Coronary artery (tissue), 2 donors: Measurements from ENCODE around the gene KDM7A.

Experiments used
- DNase-seq: peaks from one replicate; pipeline ENCODE4 v3.0.0-alpha.2; 2017; ENCODE audit warnings: low spot score
- H3K27ac ChIP-seq, 2 donors: fragments of 200-600 bp; sonication (generic); one replicate each; pipeline ENCODE4 v1.5.1; 2016 to 2019
- H3K4me3 ChIP-seq: fragments of 200-600 bp; sonication (generic); 2 replicates; pipeline ENCODE4 v1.5.1; 2016; ENCODE audit warnings: mild to moderate bottlenecking, moderate library complexity
- CTCF ChIP-seq: fragments of 200-600 bp; sonication (generic); IDR thresholded peaks from one replicate; pipeline ENCODE4 v1.5.1; 2019; ENCODE audit warnings: antibody characterized with exemption

The KDM7A gene

GRCh38 chr7:140160308-140160707 lies 16.5 kb downstream of the KDM7A start:
- no peak for DNase-seq
- no peak for TF ChIP-seq CTCF
- Histone ChIP-seq H3K4me3 (no peak overlapping the region), H3K27ac (no peak overlapping the region)

- no peak overlapping the region for H3K4me3 ChIP-seq
- DNase-seq: no peak
- TF ChIP-seq CTCF: no peak
- H3K27ac ChIP-seq: no peak overlapping the region
Observed at GRCh38 chr7:140159497-140159896, 17.3 kb downstream of the KDM7A start.

GRCh38 chr7:140156460-140157080 lies 20.2 kb downstream of the KDM7A start:
- TF ChIP-seq CTCF: no peak
- no peak overlapping the region for H3K27ac ChIP-seq

GRCh38 chr7:140155428-140155827 lies 21.4 kb downstream of the KDM7A start:
- no peak overlapping the region for H3K27ac ChIP-seq
- no peak for TF ChIP-seq CTCF
- no peak overlapping the region for H3K4me3 ChIP-seq
- no peak for DNase-seq

More at GRCh38 chr7:140156460-140157080, 20.2 kb downstream of the KDM7A start:
- DNase-seq: no peak
- no peak overlapping the region for H3K4me3 ChIP-seq

GRCh38 chr7:140153666-140154161 lies 23.1 kb downstream of the KDM7A start:
- no peak for DNase-seq
- TF ChIP-seq CTCF: no peak
- no peak overlapping the region for H3K4me3 ChIP-seq
- no peak overlapping the region for H3K27ac ChIP-seq

- no peak for DNase-seq
- no peak for TF ChIP-seq CTCF
- Histone ChIP-seq H3K27ac (no peak overlapping the region), H3K4me3 (no peak overlapping the region)
Observed at GRCh38 chr7:140146574-140146973, 30.2 kb downstream of the KDM7A start.

- no peak for TF ChIP-seq CTCF
- Histone ChIP-seq H3K4me3 (no peak overlapping the region), H3K27ac (no peak overlapping the region)
- DNase-seq: no peak
Observed at GRCh38 chr7:140145709-140146108, 31.1 kb downstream of the KDM7A start.
